ENCODE data around the gene SEMA6C.
A peak's percentile ranks its signal among the peaks of the same experiment; 100 is the strongest.
"Not testable (repeated sequence)": the region's sequence is repeated elsewhere in the genome, so short reads cannot be mapped to it uniquely, and the experiment has no call there.

The SEMA6C gene

GRCh38 chr1:151146412-151147131 lies at the start of gene SEMA6C:
Gene SEMA6C, minus strand, starts transcription at chr1:151146631. Its CDS starts 4,010 bp downstream, at chr1:151142621.
- DNase-seq (ENCODE audit: low spot score): peak; percentile 96

GRCh38 chr1:151194894-151195594 lies 48.6 kb upstream of the SEMA6C start:
- DNase-seq (ENCODE audit: low spot score): peak; percentile 88

- no peak for DNase-seq (ENCODE audit: low spot score)
Observed at GRCh38 chr1:151193856-151194255, 47.4 kb upstream of the SEMA6C start.

GRCh38 chr1:151193304-151193703 lies 46.9 kb upstream of the SEMA6C start:
- no peak for DNase-seq (ENCODE audit: low spot score)

- no peak for DNase-seq (ENCODE audit: low spot score)
Observed at GRCh38 chr1:151192047-151192446, 45.6 kb upstream of the SEMA6C start.

GRCh38 chr1:151189637-151190445 lies 43.4 kb upstream of the SEMA6C start, which contains the start of gene VPS72:
Gene VPS72, minus strand, starts transcription at chr1:151190197. Its CDS starts 76 bp downstream, at chr1:151190121.
- peak; percentile 91 for DNase-seq (ENCODE audit: low spot score)

- not testable (repeated sequence) for DNase-seq (ENCODE audit: low spot score)
Observed at GRCh38 chr1:151188667-151189066, 42.2 kb upstream of the SEMA6C start.

GRCh38 chr1:151187205-151187604 lies 40.8 kb upstream of the SEMA6C start:
- no peak for DNase-seq (ENCODE audit: low spot score)

GRCh38 chr1:151184211-151184610 lies 37.8 kb upstream of the SEMA6C start:
- DNase-seq (ENCODE audit: low spot score): no peak

- no peak for DNase-seq (ENCODE audit: low spot score)
Observed at GRCh38 chr1:151176514-151177045, 30.1 kb upstream of the SEMA6C start.

GRCh38 chr1:151175863-151176262 lies 29.4 kb upstream of the SEMA6C start, which contains the start of gene TMOD4:
Gene TMOD4, minus strand, starts transcription at chr1:151175981. Its CDS starts 1,106 bp downstream, at chr1:151174875.
- peak; percentile 22 for DNase-seq (ENCODE audit: low spot score)

GRCh38 chr1:151175041-151175741 lies 28.8 kb upstream of the SEMA6C start:
- no peak for DNase-seq (ENCODE audit: low spot score)

- no peak for DNase-seq (ENCODE audit: low spot score)
Observed at GRCh38 chr1:151171190-151171589, 24.8 kb upstream of the SEMA6C start.

GRCh38 chr1:151167116-151167515 lies 20.7 kb upstream of the SEMA6C start:
- no peak for DNase-seq (ENCODE audit: low spot score)

- DNase-seq (ENCODE audit: low spot score): peak; percentile 79
Observed at GRCh38 chr1:151166505-151166956, 20.1 kb upstream of the SEMA6C start.

GRCh38 chr1:151165738-151166504 lies 19.5 kb upstream of the SEMA6C start, which contains the start of the genes LYSMD1 and SCNM1:
Gene LYSMD1, minus strand, starts transcription at chr1:151165902. Its CDS starts 644 bp downstream, at chr1:151165258.
Gene SCNM1, plus strand, starts transcription at chr1:151166144. Its CDS starts 9 bp downstream, at chr1:151166153.
- peak; percentile 97 for DNase-seq (ENCODE audit: low spot score)

- peak; percentile 68 for DNase-seq (ENCODE audit: low spot score)
Observed at GRCh38 chr1:151165281-151165737, 18.9 kb upstream of the SEMA6C start.

- no peak for DNase-seq (ENCODE audit: low spot score)
Observed at GRCh38 chr1:151164732-151165280, 18.4 kb upstream of the SEMA6C start.

GRCh38 chr1:151159373-151159772 lies 12.9 kb upstream of the SEMA6C start:
- DNase-seq (ENCODE audit: low spot score): no peak

- DNase-seq (ENCODE audit: low spot score): no peak
Observed at GRCh38 chr1:151158751-151159251, 12.4 kb upstream of the SEMA6C start.
